HEK293 (cell line): ENCODE data around the gene GAS2L3.

Experiments
- EGR2 ChIP-seq: fragments of 450-650 bp; formaldehyde crosslinking; IDR thresholded peaks from 2 replicates; pipeline ENCODE4 v1.5.1; 2016; ENCODE audit warnings: low read depth, missing biosample characterization, missing genetic modification characterization
- GLIS1 ChIP-seq: fragments of 450-650 bp; formaldehyde crosslinking; IDR thresholded peaks from 2 replicates; pipeline ENCODE4 v1.5.1; 2016; ENCODE audit warnings: missing biosample characterization, missing genetic modification characterization
- GLIS2 ChIP-seq: fragments of 450-650 bp; formaldehyde crosslinking; IDR thresholded peaks from 2 replicates; pipeline ENCODE4 v1.5.1; 2016; ENCODE audit warnings: missing biosample characterization, missing genetic modification characterization
- IKZF3 ChIP-seq: fragments of 450-650 bp; IDR thresholded peaks from 2 replicates; pipeline ENCODE4 v1.5.0; 2018; ENCODE audit warnings: missing biosample characterization, mild to moderate bottlenecking, missing genetic modification characterization, moderate library complexity
- KLF9 ChIP-seq: fragments of 450-650 bp; formaldehyde crosslinking; IDR thresholded peaks from 2 replicates; pipeline ENCODE4 v1.5.1; 2016; ENCODE audit warnings: missing biosample characterization, missing genetic modification characterization, low read depth
- SP2 ChIP-seq: fragments of 450-650 bp; formaldehyde crosslinking; IDR thresholded peaks from 2 replicates; pipeline ENCODE4 v1.5.1; 2016; ENCODE audit warnings: missing biosample characterization, missing genetic modification characterization
- SP3 ChIP-seq: fragments of 450-650 bp; formaldehyde crosslinking; IDR thresholded peaks from 2 replicates; pipeline ENCODE4 v1.5.1; 2016; ENCODE audit warnings: missing biosample characterization, missing genetic modification characterization
- TCF7L2 ChIP-seq: IDR thresholded peaks from 2 replicates; pipeline ENCODE4 v1.6.1; 2011; ENCODE audit warnings: low read depth, mild to moderate bottlenecking, inconsistent platforms, low read length, moderate library complexity, borderline replicate concordance
- ZBTB48 ChIP-seq: fragments of 450-650 bp; formaldehyde crosslinking; IDR thresholded peaks from 2 replicates; pipeline ENCODE4 v1.5.1; 2016; ENCODE audit warnings: missing biosample characterization, missing genetic modification characterization
- ZEB2 ChIP-seq: fragments of 450-650 bp; formaldehyde crosslinking; IDR thresholded peaks from 2 replicates; pipeline ENCODE4 v1.5.1; 2016; ENCODE audit warnings: missing biosample characterization, missing genetic modification characterization
- ZNF140 ChIP-seq: fragments of 450-650 bp; formaldehyde crosslinking; IDR thresholded peaks from 2 replicates; pipeline ENCODE4 v1.5.1; 2016; ENCODE audit warnings: missing biosample characterization, missing genetic modification characterization
- ZNF146 ChIP-seq: fragments of 450-650 bp; formaldehyde crosslinking; IDR thresholded peaks from 2 replicates; pipeline ENCODE4 v1.5.1; 2016; ENCODE audit warnings: missing biosample characterization, missing genetic modification characterization
- ZNF19 ChIP-seq: fragments of 450-650 bp; formaldehyde crosslinking; IDR thresholded peaks from 2 replicates; pipeline ENCODE4; 2016; ENCODE audit warnings: missing biosample characterization, missing genetic modification characterization, low read depth
- ZNF2 ChIP-seq: fragments of 450-650 bp; formaldehyde crosslinking; IDR thresholded peaks from 2 replicates; pipeline ENCODE4 v1.5.1; 2016; ENCODE audit warnings: missing biosample characterization, missing genetic modification characterization
- ZNF211 ChIP-seq: fragments of 450-650 bp; formaldehyde crosslinking; IDR thresholded peaks from 2 replicates; pipeline ENCODE4 v1.5.1; 2016; ENCODE audit warnings: low read depth, missing biosample characterization, missing genetic modification characterization
- ZNF274 ChIP-seq, 2 experiments: fragments of 200-500 bp in 1 of 2; fragments of 450-650 bp in 1 of 2; sonication (Bioruptor generic) in 1 of 2; formaldehyde crosslinking in 1 of 2; IDR thresholded peaks; 2 replicates each; pipeline versions ENCODE4 v1.5.1 to v1.6.1; 2014 to 2016; ENCODE audit warnings: borderline replicate concordance in 1 of 2, inconsistent platforms in 1 of 2, low read length in 1 of 2, missing biosample characterization in 1 of 2, missing genetic modification characterization in 1 of 2
- ZNF324 ChIP-seq: fragments of 450-650 bp; formaldehyde crosslinking; IDR thresholded peaks from 2 replicates; pipeline ENCODE4 v1.5.1; 2016; ENCODE audit warnings: missing biosample characterization, missing genetic modification characterization
- ZNF416 ChIP-seq: fragments of 450-650 bp; formaldehyde crosslinking; IDR thresholded peaks from 2 replicates; pipeline ENCODE4 v1.5.1; 2016; ENCODE audit warnings: missing biosample characterization, missing genetic modification characterization
- ZNF433 ChIP-seq: fragments of 450-650 bp; formaldehyde crosslinking; IDR thresholded peaks from 2 replicates; pipeline ENCODE4 v1.5.1; 2016; ENCODE audit warnings: missing biosample characterization, missing genetic modification characterization, low read depth
- ZNF48 ChIP-seq: fragments of 450-650 bp; formaldehyde crosslinking; IDR thresholded peaks from 2 replicates; pipeline ENCODE4 v1.5.1; 2016; ENCODE audit warnings: missing biosample characterization, missing genetic modification characterization
- ZNF501 ChIP-seq: fragments of 450-650 bp; formaldehyde crosslinking; IDR thresholded peaks from 2 replicates; pipeline ENCODE4 v1.5.1; 2016; ENCODE audit warnings: missing biosample characterization, missing genetic modification characterization
- ZNF544 ChIP-seq: fragments of 450-650 bp; formaldehyde crosslinking; IDR thresholded peaks from 2 replicates; pipeline ENCODE4 v1.5.0; 2017; ENCODE audit warnings: missing biosample characterization, missing genetic modification characterization
- ZNF558 ChIP-seq: fragments of 450-650 bp; formaldehyde crosslinking; IDR thresholded peaks from 2 replicates; pipeline ENCODE4 v1.5.1; 2016; ENCODE audit warnings: missing biosample characterization, missing genetic modification characterization
- ZNF561 ChIP-seq: fragments of 450-650 bp; IDR thresholded peaks from 2 replicates; pipeline ENCODE4 v1.5.1; 2018; ENCODE audit warnings: missing biosample characterization, missing genetic modification characterization, borderline replicate concordance
- ZNF76 ChIP-seq: fragments of 450-650 bp; formaldehyde crosslinking; IDR thresholded peaks from 2 replicates; pipeline ENCODE4; 2016; ENCODE audit warnings: low read depth, missing biosample characterization, missing genetic modification characterization, borderline replicate concordance
- ZNF830 ChIP-seq: fragments of 450-650 bp; IDR thresholded peaks from 2 replicates; pipeline ENCODE4 v1.5.0; 2018; ENCODE audit warnings: missing biosample characterization, missing genetic modification characterization, low read depth, mild to moderate bottlenecking, moderate library complexity
- ZSCAN30 ChIP-seq: fragments of 450-650 bp; IDR thresholded peaks from 2 replicates; pipeline ENCODE4 v1.5.1; 2018; ENCODE audit warnings: missing biosample characterization, mild to moderate bottlenecking, missing genetic modification characterization, moderate library complexity
- TF ChIP-seq, protein P1 (sequence below): fragments of 450-650 bp; IDR thresholded peaks from 2 replicates; pipeline ENCODE4 v1.5.1; 2018; ENCODE audit warnings: missing biosample characterization, missing genetic modification characterization
- TF ChIP-seq, protein P2 (sequence below): fragments of 450-650 bp; formaldehyde crosslinking; IDR thresholded peaks from 2 replicates; pipeline ENCODE4 v1.5.1; 2016; ENCODE audit warnings: missing biosample characterization, missing genetic modification characterization, low read depth
- TF ChIP-seq, protein P3 (sequence below): fragments of 450-650 bp; formaldehyde crosslinking; IDR thresholded peaks from 2 replicates; pipeline ENCODE4 v1.5.1; 2016; ENCODE audit warnings: missing biosample characterization, missing genetic modification characterization
- TF ChIP-seq, protein P4 (sequence below): sonication (generic); formaldehyde crosslinking; IDR thresholded peaks from 2 replicates; pipeline ENCODE4 v1.8.1; 2022; ENCODE audit warnings: mild to moderate bottlenecking, moderate library complexity, missing genetic modification reagents

Gene GAS2L3

DNA sequence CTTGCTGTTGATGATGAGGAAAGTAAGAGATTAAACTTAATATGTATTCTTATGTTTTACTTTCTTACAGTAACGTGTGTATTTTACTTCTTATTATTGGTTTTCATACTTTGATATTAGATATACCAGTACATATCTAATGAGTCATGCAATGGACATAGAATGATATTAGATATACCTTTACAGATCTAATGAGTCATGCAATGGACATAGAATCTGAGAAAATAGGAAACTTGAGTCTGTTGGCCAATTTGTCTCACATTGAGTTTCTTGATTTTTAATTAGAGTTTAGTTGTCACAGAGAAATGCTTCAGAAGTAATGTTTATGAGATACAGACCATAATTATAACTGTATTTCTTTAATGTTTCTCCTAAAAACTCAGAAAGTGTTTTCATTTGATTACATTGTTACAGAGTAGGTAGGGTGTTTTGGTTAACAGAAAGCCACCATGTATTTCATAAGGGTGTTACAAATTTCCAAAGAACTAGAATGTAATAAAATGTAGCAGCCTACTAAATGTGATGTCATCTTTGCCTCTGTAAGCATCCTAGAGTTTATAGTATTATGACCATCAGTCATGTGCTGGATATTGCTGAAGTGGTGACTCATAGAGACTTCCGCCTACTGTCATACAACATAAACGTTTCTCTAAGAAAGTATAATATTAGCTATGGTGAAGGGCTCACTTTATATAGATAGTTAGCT, 3.0 kb downstream of the GAS2L3 start (continued):
- TF ChIP-seq ZNF76 (tag by site-specific recombination) = 0 out of 2 replicates have a peak, but pooled peaks have one; percentile 34
- TF ChIP-seq ZNF48 (tag by site-specific recombination) = no peak
- TF ChIP-seq SP2 = 0 out of 2 replicates have a peak, but pooled peaks have one; percentile 15
- no peak for TF ChIP-seq ZNF211 (tag by site-specific recombination)
- TF ChIP-seq GLIS2 = no peak
- TF ChIP-seq IKZF3 (tag by site-specific recombination) = peak; percentile 61
- TF ChIP-seq ZNF416 (tag by site-specific recombination) = no peak
- peak; percentile 74 for TF ChIP-seq ZNF558 (tag by site-specific recombination)
- TF ChIP-seq, protein P1, sequence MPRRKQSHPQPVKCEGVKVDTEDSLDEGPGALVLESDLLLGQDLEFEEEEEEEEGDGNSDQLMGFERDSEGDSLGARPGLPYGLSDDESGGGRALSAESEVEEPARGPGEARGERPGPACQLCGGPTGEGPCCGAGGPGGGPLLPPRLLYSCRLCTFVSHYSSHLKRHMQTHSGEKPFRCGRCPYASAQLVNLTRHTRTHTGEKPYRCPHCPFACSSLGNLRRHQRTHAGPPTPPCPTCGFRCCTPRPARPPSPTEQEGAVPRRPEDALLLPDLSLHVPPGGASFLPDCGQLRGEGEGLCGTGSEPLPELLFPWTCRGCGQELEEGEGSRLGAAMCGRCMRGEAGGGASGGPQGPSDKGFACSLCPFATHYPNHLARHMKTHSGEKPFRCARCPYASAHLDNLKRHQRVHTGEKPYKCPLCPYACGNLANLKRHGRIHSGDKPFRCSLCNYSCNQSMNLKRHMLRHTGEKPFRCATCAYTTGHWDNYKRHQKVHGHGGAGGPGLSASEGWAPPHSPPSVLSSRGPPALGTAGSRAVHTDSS = no peak
- TF ChIP-seq ZNF433 (tag by site-specific recombination) = no peak
- TF ChIP-seq ZNF501 (tag by site-specific recombination) = no peak
- TF ChIP-seq ZNF19 (tag by site-specific recombination) = no peak
- TF ChIP-seq ZNF830 (tag by site-specific recombination) = no peak
- no peak for TF ChIP-seq ZNF146 (tag by site-specific recombination)
- TF ChIP-seq, protein P2, sequence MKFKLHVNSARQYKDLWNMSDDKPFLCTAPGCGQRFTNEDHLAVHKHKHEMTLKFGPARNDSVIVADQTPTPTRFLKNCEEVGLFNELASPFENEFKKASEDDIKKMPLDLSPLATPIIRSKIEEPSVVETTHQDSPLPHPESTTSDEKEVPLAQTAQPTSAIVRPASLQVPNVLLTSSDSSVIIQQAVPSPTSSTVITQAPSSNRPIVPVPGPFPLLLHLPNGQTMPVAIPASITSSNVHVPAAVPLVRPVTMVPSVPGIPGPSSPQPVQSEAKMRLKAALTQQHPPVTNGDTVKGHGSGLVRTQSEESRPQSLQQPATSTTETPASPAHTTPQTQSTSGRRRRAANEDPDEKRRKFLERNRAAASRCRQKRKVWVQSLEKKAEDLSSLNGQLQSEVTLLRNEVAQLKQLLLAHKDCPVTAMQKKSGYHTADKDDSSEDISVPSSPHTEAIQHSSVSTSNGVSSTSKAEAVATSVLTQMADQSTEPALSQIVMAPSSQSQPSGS (tag by site-specific recombination) = peak; percentile 97
- TF ChIP-seq TCF7L2 = no peak
- TF ChIP-seq ZNF324 (tag by site-specific recombination) = no peak; the same call in 1 of the 2 replicates
- TF ChIP-seq ZNF561 (tag by site-specific recombination) = no peak
- no peak for TF ChIP-seq EGR2 (tag by site-specific recombination)
- TF ChIP-seq, protein P3, sequence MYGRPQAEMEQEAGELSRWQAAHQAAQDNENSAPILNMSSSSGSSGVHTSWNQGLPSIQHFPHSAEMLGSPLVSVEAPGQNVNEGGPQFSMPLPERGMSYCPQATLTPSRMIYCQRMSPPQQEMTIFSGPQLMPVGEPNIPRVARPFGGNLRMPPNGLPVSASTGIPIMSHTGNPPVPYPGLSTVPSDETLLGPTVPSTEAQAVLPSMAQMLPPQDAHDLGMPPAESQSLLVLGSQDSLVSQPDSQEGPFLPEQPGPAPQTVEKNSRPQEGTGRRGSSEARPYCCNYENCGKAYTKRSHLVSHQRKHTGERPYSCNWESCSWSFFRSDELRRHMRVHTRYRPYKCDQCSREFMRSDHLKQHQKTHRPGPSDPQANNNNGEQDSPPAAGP = no peak
- no peak for TF ChIP-seq ZBTB48
- no peak for TF ChIP-seq ZNF544 (tag by site-specific recombination)
- TF ChIP-seq KLF9 (tag by site-specific recombination) = no peak
- peak; percentile 90 for TF ChIP-seq ZEB2 (tag by site-specific recombination)
- peak; percentile 26; the same call in 1 of the 2 replicates for TF ChIP-seq ZSCAN30 (tag by site-specific recombination)
- no peak for TF ChIP-seq ZNF140 (tag by site-specific recombination)
- no peak for TF ChIP-seq SP3 (tag by site-specific recombination)
- no peak for TF ChIP-seq GLIS1 (tag by site-specific recombination)
- TF ChIP-seq ZNF2 (tag by site-specific recombination) = no peak
- TF ChIP-seq ZNF274 (IDR thresholded peaks at IDR 0.05; ENCODE audit: low read length) = no peak
- TF ChIP-seq ZNF274 (tag by site-specific recombination; IDR thresholded peaks at IDR 0.05; ENCODE audit: borderline replicate concordance) = no peak
- TF ChIP-seq, protein P4, sequence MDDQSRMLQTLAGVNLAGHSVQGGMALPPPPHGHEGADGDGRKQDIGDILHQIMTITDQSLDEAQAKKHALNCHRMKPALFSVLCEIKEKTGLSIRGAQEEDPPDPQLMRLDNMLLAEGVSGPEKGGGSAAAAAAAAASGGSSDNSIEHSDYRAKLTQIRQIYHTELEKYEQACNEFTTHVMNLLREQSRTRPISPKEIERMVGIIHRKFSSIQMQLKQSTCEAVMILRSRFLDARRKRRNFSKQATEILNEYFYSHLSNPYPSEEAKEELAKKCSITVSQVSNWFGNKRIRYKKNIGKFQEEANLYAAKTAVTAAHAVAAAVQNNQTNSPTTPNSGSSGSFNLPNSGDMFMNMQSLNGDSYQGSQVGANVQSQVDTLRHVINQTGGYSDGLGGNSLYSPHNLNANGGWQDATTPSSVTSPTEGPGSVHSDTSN (CRISPR knock-in tag) = no peak
